A549 (cell line): Measurements from ENCODE around the gene PPP3CA. TPM values are rescaled to one million over a fixed set of nuclear protein-coding genes. Genes with fewer than 3 reads are reported as not detected.
"Not testable (repeated sequence)": the region's sequence is repeated elsewhere in the genome, so short reads cannot be mapped to it uniquely, and the experiment has no call there.

Source experiments
- ATAC-seq, 2 experiments: fragments of 200-7000 bp in 1 of 2; fragments of >200 bp in 1 of 2; cut with Nextera tagmentation in 1 of 2; cut with Tn5 transposase in 1 of 2; 3 replicates each; pipeline versions ENCODE4 v1.8.0 to v1.9.1; 2018 to 2020; ENCODE audit warnings: mild to moderate bottlenecking in 1 of 2, moderate library complexity in 1 of 2
- CTCF ChIA-PET: fragments of 300-600 bp; sonication (Branson Sonifier 250); formaldehyde crosslinking; extraction: SDS; loops from one replicate; lab custom pipeline; 2021; ENCODE audit warnings: antibody characterized with exemption, inconsistent platforms; lab: Yijun Ruan, JAX
- POLR2A ChIA-PET: fragments of 350-600 bp; formaldehyde crosslinking; extraction: SDS; loops from one replicate; lab custom pipeline; 2021; ENCODE audit warnings: antibody characterized with exemption, inconsistent platforms; lab: Yijun Ruan, JAX
- DNase-seq, 2 experiments: peaks; one replicate each; pipeline versions ENCODE4 v3.0.0 to v3.0.0-alpha.2; 2011 to 2016; ENCODE audit warnings: low read depth in 1 of 2, low spot score in 1 of 2
- FAIRE-seq: peaks from 2 replicates; lab custom pipeline; 2011; peaks lifted over from hg19 to GRCh38; lab: Jason Lieb, UNC
- H3K27ac ChIP-seq, 2 experiments: fragments of >200 bp; sonication (Bioruptor Twin); formaldehyde crosslinking; 3 replicates each; pipeline ENCODE4 v1.5.1; 2016 to 2017
- H3K4me1 ChIP-seq: fragments of >200 bp; sonication (Bioruptor Twin); formaldehyde crosslinking; 3 replicates; pipeline ENCODE4 v1.6.1; 2016
- H3K4me2 ChIP-seq: fragments of >200 bp; sonication (Bioruptor Twin); formaldehyde crosslinking; 3 replicates; pipeline ENCODE4 v1.6.1; 2016
- H3K4me3 ChIP-seq: fragments of >200 bp; sonication (Bioruptor Twin); formaldehyde crosslinking; 3 replicates; pipeline ENCODE4 v1.5.1; 2016
- H3K9me3 ChIP-seq: fragments of >200 bp; sonication (Bioruptor Twin); formaldehyde crosslinking; 3 replicates; pipeline ENCODE4 v1.6.1; 2016
- ATOH8 ChIP-seq: fragments of 250-450 bp; sonication (Bioruptor Pico); IDR thresholded peaks from 2 replicates; pipeline ENCODE4 v1.5.0; 2020; ENCODE audit warnings: low read depth, mild to moderate bottlenecking, moderate library complexity
- BCL3 ChIP-seq: fragments of >200 bp; sonication (Bioruptor Twin); formaldehyde crosslinking; IDR thresholded peaks from 3 replicates; pipeline ENCODE4 v1.6.1; 2016
- CBX8 ChIP-seq: fragments of 200-600 bp; sonication (generic); IDR thresholded peaks from 2 replicates; pipeline ENCODE4 v1.6.1; 2016
- CEBPB ChIP-seq, 2 experiments: fragments of >200 bp in 1 of 2; sonication (Bioruptor Twin) in 1 of 2; formaldehyde crosslinking in 1 of 2; IDR thresholded peaks; 2 replicates each; pipeline ENCODE4 v1.6.1; 2012 to 2016
- CHD2 ChIP-seq: fragments of 150-350 bp; IDR thresholded peaks from 2 replicates; pipeline ENCODE4 v1.6.1; 2014; ENCODE audit warnings: low read length; ENCODE audit not compliant: partially characterized antibody
- CHD4 ChIP-seq: fragments of 200-600 bp; sonication (generic); IDR thresholded peaks from 2 replicates; pipeline ENCODE4 v1.6.1; 2016; ENCODE audit warnings: antibody characterized with exemption, mild to moderate bottlenecking, borderline replicate concordance
- CTCF ChIP-seq: fragments of >200 bp; sonication (Bioruptor Twin); formaldehyde crosslinking; IDR thresholded peaks from 3 replicates; pipeline ENCODE4 v1.5.1; 2016
- EHMT2 ChIP-seq: fragments of 200-600 bp; sonication (generic); IDR thresholded peaks from 2 replicates; pipeline ENCODE4 v1.6.1; 2016; ENCODE audit warnings: antibody characterized with exemption, low read depth, mild to moderate bottlenecking, moderate library complexity
- ESRRA ChIP-seq: fragments of 150-350 bp; IDR thresholded peaks from 2 replicates; pipeline ENCODE4 v1.6.1; 2014; ENCODE audit warnings: mild to moderate bottlenecking, low read length, borderline replicate concordance
- FOSL2 ChIP-seq, 2 experiments: fragments of 450-650 bp in 1 of 2; fragments of >200 bp in 1 of 2; sonication (Bioruptor Twin) in 1 of 2; formaldehyde crosslinking; IDR thresholded peaks; 2 replicates each; pipeline versions ENCODE4 v1.5.0 to v1.6.1; 2016 to 2020; ENCODE audit warnings: mild to moderate bottlenecking in 1 of 2, moderate library complexity in 1 of 2
- HEYL ChIP-seq: fragments of 250-450 bp; sonication (Bioruptor Pico); IDR thresholded peaks from 2 replicates; pipeline ENCODE4 v1.8.0; 2021; ENCODE audit warnings: mild to moderate bottlenecking, moderate library complexity
- HOXA7 ChIP-seq: fragments of 250-450 bp; sonication (Bioruptor Pico); IDR thresholded peaks from 2 replicates; pipeline ENCODE4 v1.5.0; 2020; ENCODE audit warnings: mild to moderate bottlenecking, moderate library complexity
- HOXB13 ChIP-seq: fragments of 250-450 bp; sonication (Bioruptor Pico); IDR thresholded peaks from 2 replicates; pipeline ENCODE4 v1.5.0; 2020; ENCODE audit warnings: low read depth, mild to moderate bottlenecking, moderate library complexity
- HOXB5 ChIP-seq: fragments of 250-450 bp; sonication (Bioruptor Pico); IDR thresholded peaks from 2 replicates; pipeline ENCODE4 v1.5.0; 2020; ENCODE audit warnings: mild to moderate bottlenecking, moderate library complexity
- KDM5A ChIP-seq: fragments of 200-600 bp; sonication (generic); IDR thresholded peaks from 2 replicates; pipeline ENCODE4 v1.6.1; 2016; ENCODE audit warnings: antibody characterized with exemption, mild to moderate bottlenecking
- MYC ChIP-seq: IDR thresholded peaks from 2 replicates; pipeline ENCODE4 v1.6.1; 2012; ENCODE audit warnings: mild to moderate bottlenecking, inconsistent platforms, low read length, improper control_type of control experiment, borderline replicate concordance
- NFE2L2 ChIP-seq: fragments of 150-350 bp; conservative IDR thresholded peaks from 2 replicates; pipeline ENCODE4 v1.6.1; 2014; ENCODE audit warnings: low read length
- NR3C1 ChIP-seq: fragments of >200 bp; sonication (Bioruptor Twin); formaldehyde crosslinking; IDR thresholded peaks from 3 replicates; pipeline ENCODE4 v1.6.1; 2017
- PHF8 ChIP-seq: fragments of 200-600 bp; sonication (generic); IDR thresholded peaks from 2 replicates; pipeline ENCODE4 v1.6.1; 2016; ENCODE audit warnings: low read depth, mild to moderate bottlenecking, antibody characterized with exemption, moderate library complexity, borderline replicate concordance
- POLR2AphosphoS2 ChIP-seq: conservative IDR thresholded peaks from 2 replicates; pipeline ENCODE4 v1.6.1; 2012; ENCODE audit warnings: low read length, improper control_type of control experiment, inconsistent platforms
- RARB ChIP-seq: fragments of 250-450 bp; sonication (Bioruptor Pico); IDR thresholded peaks from 2 replicates; pipeline ENCODE4 v1.8.0; 2021; ENCODE audit warnings: mild to moderate bottlenecking, moderate library complexity
- SMC3 ChIP-seq: fragments of >200 bp; sonication (Bioruptor Twin); formaldehyde crosslinking; IDR thresholded peaks from 3 replicates; pipeline ENCODE4 v1.6.1; 2018; ENCODE audit warnings: inconsistent platforms
- SREBF2 ChIP-seq: fragments of 450-650 bp; IDR thresholded peaks from 2 replicates; pipeline ENCODE4 v1.6.1; 2014; ENCODE audit warnings: mild to moderate bottlenecking, moderate library complexity
- TFCP2L1 ChIP-seq: fragments of 250-450 bp; sonication (Bioruptor Pico); IDR thresholded peaks from 2 replicates; pipeline ENCODE4 v1.5.0; 2021; ENCODE audit warnings: mild to moderate bottlenecking
- TP53 ChIP-seq: fragments of 250-450 bp; sonication (Bioruptor Pico); IDR thresholded peaks from 2 replicates; pipeline ENCODE4 v1.5.0; 2021; ENCODE audit warnings: mild to moderate bottlenecking, moderate library complexity
- ZC3H11A ChIP-seq: fragments of 450-650 bp; IDR thresholded peaks from 2 replicates; pipeline ENCODE4 v1.6.1; 2014; ENCODE audit warnings: antibody characterized with exemption, mild to moderate bottlenecking
- ZNF302 ChIP-seq: fragments of 250-450 bp; sonication (Bioruptor Pico); IDR thresholded peaks from 2 replicates; pipeline ENCODE4 v1.9.0; 2021; ENCODE audit warnings: inconsistent platforms, mild to moderate bottlenecking, moderate library complexity
- ZSCAN20 ChIP-seq: fragments of 250-450 bp; sonication (Bioruptor Pico); IDR thresholded peaks from 2 replicates; pipeline ENCODE4 v1.8.0; 2022; ENCODE audit warnings: mild to moderate bottlenecking, moderate library complexity
- WGBS: methylation state at CpG from one replicate; pipeline ENCODE4 v1.1.6; 2017; ENCODE audit errors: missing lambda C conversion rate; 5-methylcytosine and 5-hydroxymethylcytosine counted together
- polyA plus RNA-seq, 4 experiments: library from polyadenylated mRNA; depleted of rRNA in 3 of 4; stranded (reverse); fragments of >200 nt; fragmentation: RNase III in 1 of 4; extraction: RNeasy Plus Mini Kit Qiagen cat#74134 plus additional on column Dnase treatment in 1 of 4; gene quantifications; 2 replicates in 3 of 4; 3 replicates in 1 of 4; pipeline ENCODE4 v1.2.3, GENCODE V29; 2011 to 2017

Gene PPP3CA
- polyA plus RNA-seq, 2 of the 4 experiments (the other 2 are of a cell fraction): 21.4 to 42.4 TPM

- WGBS: 55% methylated on average over 1 of the region's 2 CpGs
- CTCF ChIA-PET: interaction anchor here (1.0 kb wide), 1 partner anchor 912 kb away, joined by 3 read pairs; no protein-coding TSS in a partner anchor
- POLR2A ChIA-PET: no interaction called here
- Histone ChIP-seq H3K27ac (no peak overlapping the region), H3K4me3 (no peak overlapping the region), H3K4me1 (no peaks in the 10 kb centered on the region), H3K9me3 (no peaks in the 10 kb centered on the region), H3K4me2 (no peak overlapping the region)
- FAIRE-seq (no peak), ATAC-seq (no peak)
- no peak for TF ChIP-seq HOXB13 (CRISPR knock-in tag)
- no peak for TF ChIP-seq RARB (CRISPR knock-in tag)
- TF ChIP-seq CTCF: no peak
- no peak for TF ChIP-seq NR3C1
- TF ChIP-seq ATOH8 (CRISPR knock-in tag): no peak
- TF ChIP-seq HOXA7: no peak
- no peak for TF ChIP-seq HOXB5 (CRISPR knock-in tag)
- TF ChIP-seq TP53: no peak
- TF ChIP-seq CHD2: no peak
- TF ChIP-seq CHD4: no peak
- TF ChIP-seq, all 56 proteins: peak for 0
- DNase-seq: no peak
Observed at GRCh38 chr4:101005659-101006058, 341.7 kb downstream of the PPP3CA start.

- FAIRE-seq (no peak), DNase-seq (no peak), ATAC-seq (no peak)
- H3K9me3 ChIP-seq: no peaks in the 10 kb centered on the region
- no peak overlapping the region for H3K4me2 ChIP-seq
- no peaks in the 10 kb centered on the region for H3K4me1 ChIP-seq
- H3K4me3 ChIP-seq: no peak overlapping the region
- ChIA-PET CTCF (interaction anchor here (1.1 kb wide), 1 partner anchor 30 kb away, joined by 3 read pairs; no protein-coding TSS in a partner anchor), POLR2A (no interaction called here)
- TF ChIP-seq EHMT2: no peak
- TF ChIP-seq MYC: no peak
- no peak for TF ChIP-seq CBX8
- TF ChIP-seq ESRRA: no peak
- no peak for TF ChIP-seq NFE2L2
- TF ChIP-seq HOXB5 (CRISPR knock-in tag): no peak
- no peak for TF ChIP-seq ZC3H11A
- no peak for TF ChIP-seq BCL3
- no peak for TF ChIP-seq FOSL2 (IDR thresholded peaks at IDR 0.05)
- no peak for TF ChIP-seq FOSL2 (CRISPR knock-in tag; IDR thresholded peaks at IDR 0.05)
- 22% methylated on average over 1 of the region's 1 CpG for WGBS
- no peak overlapping the region for H3K27ac ChIP-seq
Observed at GRCh38 chr4:101000496-101000895, 346.8 kb downstream of the PPP3CA start.

GRCh38 chr4:100995671-100996070 is 351.7 kb downstream of the PPP3CA start:
- Histone ChIP-seq H3K9me3 (no peaks in the 10 kb centered on the region), H3K4me2 (no peak overlapping the region), H3K27ac (no peak overlapping the region), H3K4me3 (no peak overlapping the region), H3K4me1 (no peaks in the 10 kb centered on the region)
- ChIA-PET POLR2A (no interaction called here), CTCF (no interaction called here)
- TF ChIP-seq TP53 (no peak), SMC3 (no peak), HOXB13 (CRISPR knock-in tag) (no peak), FOSL2 (IDR thresholded peaks at IDR 0.05) (no peak), FOSL2 (CRISPR knock-in tag; IDR thresholded peaks at IDR 0.05) (no peak), NFE2L2 (no peak), KDM5A (no peak), ZNF302 (CRISPR knock-in tag) (no peak), SREBF2 (no peak), POLR2AphosphoS2 (no peak), PHF8 (no peak), HEYL (CRISPR knock-in tag) (no peak), HOXB5 (CRISPR knock-in tag) (no peak), CEBPB (IDR thresholded peaks at IDR 0.05) (no peak), ZSCAN20 (CRISPR knock-in tag) (no peak), RARB (CRISPR knock-in tag) (no peak), TFCP2L1 (no peak), ESRRA (no peak)
- no peak for DNase-seq
- no peak for ATAC-seq
- 67% methylated on average over 5 of the region's 5 CpGs for WGBS
- FAIRE-seq: no peak

- WGBS: 85% methylated on average over 9 of the region's 10 CpGs
- FAIRE-seq, H3K27ac ChIP-seq, H3K4me3 ChIP-seq, H3K4me1 ChIP-seq, H3K9me3 ChIP-seq, H3K4me2 ChIP-seq, CTCF ChIA-PET, DNase-seq, ATAC-seq, POLR2A ChIA-PET: not testable (repeated sequence)
Observed at GRCh38 chr4:100995002-100995401, 352.3 kb downstream of the PPP3CA start.
